HEK293 (cell line): Measurements from ENCODE around the gene CCDC201.

Experiments used
- CTCF ChIA-PET: fragments of 350-600 bp; formaldehyde crosslinking; extraction: SDS; loops from one replicate; lab custom pipeline; 2021; ENCODE audit warnings: antibody characterized with exemption; lab: Yijun Ruan, JAX
- POLR2A ChIA-PET: fragments of 300-600 bp; formaldehyde crosslinking; extraction: SDS; loops from one replicate; lab custom pipeline; 2020; ENCODE audit warnings: antibody characterized with exemption, inconsistent platforms; lab: Yijun Ruan, JAX
- H3K27ac ChIP-seq: fragments of 200-500 bp; sonication (Bioruptor generic); 2 replicates; pipeline ENCODE4 v1.5.1; 2014; ENCODE audit warnings: low read depth, low read length, control low read depth, inconsistent platforms; ENCODE audit errors: extremely low read depth
- H3K36me3 ChIP-seq, 2 experiments: fragments of 200-500 bp in 1 of 2; sonication (Bioruptor generic) in 1 of 2; 1 replicate in 1 of 2; 2 replicates in 1 of 2; pipeline ENCODE4 v1.5.1; 2014 to 2017; ENCODE audit warnings: inconsistent platforms in 2 of 2, low read length in 2 of 2; ENCODE audit not compliant: control insufficient read depth in 2 of 2, insufficient read depth in 1 of 2
- H3K4me1 ChIP-seq: fragments of 200-500 bp; sonication (Bioruptor generic); 2 replicates; pipeline ENCODE4 v1.5.1; 2014; ENCODE audit warnings: mild to moderate bottlenecking, low read length, inconsistent platforms; ENCODE audit not compliant: control insufficient read depth, insufficient read depth
- H3K4me3 ChIP-seq: 2 replicates; pipeline ENCODE4 v1.5.1; 2011; ENCODE audit warnings: low read depth, mild to moderate bottlenecking, control low read depth, low read length, moderate library complexity
- H3K9me3 ChIP-seq: fragments of 200-500 bp; sonication (Bioruptor generic); 2 replicates; pipeline ENCODE4 v1.5.1; 2014; ENCODE audit warnings: low read depth, low read length, inconsistent platforms; ENCODE audit not compliant: control insufficient read depth, insufficient read depth
- GLIS1 ChIP-seq: fragments of 450-650 bp; formaldehyde crosslinking; IDR thresholded peaks from 2 replicates; pipeline ENCODE4 v1.5.1; 2016; ENCODE audit warnings: missing biosample characterization, missing genetic modification characterization
- OSR2 ChIP-seq: fragments of 450-650 bp; formaldehyde crosslinking; IDR thresholded peaks from 2 replicates; pipeline ENCODE4 v1.5.1; 2016; ENCODE audit warnings: missing biosample characterization, missing genetic modification characterization
- REST ChIP-seq: fragments of 450-650 bp; formaldehyde crosslinking; IDR thresholded peaks from 2 replicates; pipeline ENCODE4 v1.5.1; 2016; ENCODE audit warnings: missing biosample characterization, missing genetic modification characterization
- SCRT2 ChIP-seq: fragments of 450-650 bp; formaldehyde crosslinking; IDR thresholded peaks from 2 replicates; pipeline ENCODE4 v1.5.1; 2016; ENCODE audit warnings: missing biosample characterization, missing genetic modification characterization
- SETDB1 ChIP-seq: IDR thresholded peaks from one replicate; pipeline ENCODE4 v1.6.1; 2017; ENCODE audit warnings: mild to moderate bottlenecking, low read length, moderate library complexity, mixed read lengths; ENCODE audit not compliant: insufficient read length
- YY2 ChIP-seq: fragments of 450-650 bp; formaldehyde crosslinking; IDR thresholded peaks from 2 replicates; pipeline ENCODE4 v1.5.1; 2016; ENCODE audit warnings: missing biosample characterization, missing genetic modification characterization
- ZBTB21 ChIP-seq: fragments of 450-650 bp; formaldehyde crosslinking; IDR thresholded peaks from 2 replicates; pipeline ENCODE4 v1.5.1; 2017; ENCODE audit warnings: missing biosample characterization, missing genetic modification characterization
- ZBTB48 ChIP-seq: fragments of 450-650 bp; formaldehyde crosslinking; IDR thresholded peaks from 2 replicates; pipeline ENCODE4 v1.5.1; 2016; ENCODE audit warnings: missing biosample characterization, missing genetic modification characterization
- ZBTB8A ChIP-seq: fragments of 450-650 bp; formaldehyde crosslinking; IDR thresholded peaks from 2 replicates; pipeline ENCODE4 v1.5.1; 2016; ENCODE audit warnings: missing biosample characterization, missing genetic modification characterization
- ZNF133 ChIP-seq: fragments of 450-650 bp; formaldehyde crosslinking; IDR thresholded peaks from 2 replicates; pipeline ENCODE4 v1.5.1; 2016; ENCODE audit warnings: missing biosample characterization, missing genetic modification characterization
- ZNF148 ChIP-seq: fragments of 450-650 bp; formaldehyde crosslinking; IDR thresholded peaks from 2 replicates; pipeline ENCODE4 v1.5.0; 2017; ENCODE audit warnings: missing biosample characterization, missing genetic modification characterization, borderline replicate concordance
- ZNF19 ChIP-seq: fragments of 450-650 bp; formaldehyde crosslinking; IDR thresholded peaks from 2 replicates; pipeline ENCODE4; 2016; ENCODE audit warnings: missing biosample characterization, missing genetic modification characterization, low read depth
- ZNF280D ChIP-seq: fragments of 450-650 bp; formaldehyde crosslinking; IDR thresholded peaks from 2 replicates; pipeline ENCODE4 v1.5.1; 2016; ENCODE audit warnings: missing biosample characterization, missing genetic modification characterization
- ZNF311 ChIP-seq: fragments of 450-650 bp; formaldehyde crosslinking; IDR thresholded peaks from 2 replicates; pipeline ENCODE4 v1.5.1; 2017; ENCODE audit warnings: missing biosample characterization, missing genetic modification characterization, borderline replicate concordance
- ZNF398 ChIP-seq: fragments of 450-650 bp; formaldehyde crosslinking; IDR thresholded peaks from 2 replicates; pipeline ENCODE4 v1.5.1; 2017; ENCODE audit warnings: missing biosample characterization, missing genetic modification characterization
- ZNF518A ChIP-seq: fragments of 450-650 bp; formaldehyde crosslinking; conservative IDR thresholded peaks from 2 replicates; pipeline ENCODE4 v1.5.1; 2016; ENCODE audit warnings: low read depth, missing biosample characterization, missing genetic modification characterization
- ZNF792 ChIP-seq: fragments of 450-650 bp; formaldehyde crosslinking; IDR thresholded peaks from 2 replicates; pipeline ENCODE4 v1.5.1; 2016; ENCODE audit warnings: missing biosample characterization, missing genetic modification characterization
- ZSCAN23 ChIP-seq: fragments of 450-650 bp; formaldehyde crosslinking; IDR thresholded peaks from 2 replicates; pipeline ENCODE4 v1.5.1; 2016; ENCODE audit warnings: missing biosample characterization, missing genetic modification characterization

The CCDC201 gene

GRCh38 chr7:45894665-45895062, 21.8 kb upstream of the CCDC201 start:
- Histone ChIP-seq H3K36me3 (no peaks in the 10 kb centered on the region), H3K4me1 (no peaks in the 10 kb centered on the region), H3K9me3 (no peaks in the 10 kb centered on the region), H3K4me3 (no peak overlapping the region), H3K27ac (no peak overlapping the region)
- CTCF ChIA-PET = interaction anchor here (0.5 to 1.0 kb wide), 2 partner anchors 26 to 265 kb away, joined by 3 read pairs; partner anchors contain the start of gene IGFBP3
- TF ChIP-seq ZBTB48 (tag by site-specific recombination) (no peak), ZNF518A (tag by site-specific recombination) (no peak), REST (no peak), YY2 (tag by site-specific recombination) (no peak)
- POLR2A ChIA-PET = no interaction called here

GRCh38 chr7:45893996-45894664, 21.2 kb upstream of the CCDC201 start:
- no peak overlapping the region for H3K27ac ChIP-seq
- TF ChIP-seq ZNF133 (tag by site-specific recombination) (no peak), ZBTB48 (tag by site-specific recombination) (no peak), ZNF148 (tag by site-specific recombination) (no peak), ZNF792 (no peak), SCRT2 (tag by site-specific recombination) (no peak), ZBTB21 (tag by site-specific recombination) (no peak), SETDB1 (no peak), ZBTB8A (tag by site-specific recombination) (no peak), OSR2 (tag by site-specific recombination) (no peak), GLIS1 (tag by site-specific recombination) (no peak), ZNF311 (tag by site-specific recombination) (no peak), ZNF398 (tag by site-specific recombination) (no peak), ZNF280D (no peak), ZNF19 (tag by site-specific recombination) (no peak), ZSCAN23 (tag by site-specific recombination) (no peak)

More at GRCh38 chr7:45893996-45894664, 21.2 kb upstream of the CCDC201 start:
- POLR2A ChIA-PET = no interaction called here
- no peaks in the 10 kb centered on the region for H3K36me3 ChIP-seq
- no peaks in the 10 kb centered on the region for H3K9me3 ChIP-seq
- no peak overlapping the region for H3K4me3 ChIP-seq
- H3K4me1 ChIP-seq = no peaks in the 10 kb centered on the region
- CTCF ChIA-PET = interaction anchor here (2.2 to 2.7 kb wide), 2 partner anchors 25 to 27 kb away, joined by 6 to 14 read pairs; partner anchors contain the start of gene IGFBP3
